Suprapubic skin (tissue), 4 donors: ENCODE results near the gene FBXO17.

Experiments
- EP300 ChIP-seq: sonication (generic); formaldehyde crosslinking; IDR thresholded peaks from one replicate; pipeline ENCODE4 v1.6.1; 2017; ENCODE audit warnings: antibody characterized with exemption
- POLR2AphosphoS5 ChIP-seq, 3 donors: sonication (generic); formaldehyde crosslinking; IDR thresholded peaks; one replicate each; pipeline ENCODE4 v1.6.1; 2017; ENCODE audit warnings: antibody characterized with exemption in 3 of 3

DNA sequence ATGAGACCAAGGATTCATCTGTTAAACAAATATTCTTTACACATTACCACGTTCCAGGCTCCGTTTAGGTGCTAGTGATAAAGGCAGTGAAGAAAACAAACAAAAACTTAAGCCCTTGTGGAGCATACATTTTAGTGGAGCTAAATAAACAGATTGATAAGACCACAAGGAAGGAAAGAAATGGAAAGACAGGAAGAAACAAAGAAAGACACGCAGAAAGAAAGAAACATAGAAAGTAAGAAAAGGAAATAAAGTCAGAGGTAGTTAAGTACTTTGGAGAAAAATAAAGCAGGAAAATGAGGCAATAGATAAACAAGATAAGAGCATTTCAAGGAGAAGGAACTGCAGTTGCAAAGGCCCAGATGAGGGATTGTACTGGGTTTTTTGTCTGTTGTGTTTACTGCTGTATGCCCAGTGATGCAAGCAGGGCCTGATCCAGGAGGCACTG, 74.8 kb downstream of the FBXO17 start:
- TF ChIP-seq POLR2AphosphoS5 (IDR thresholded peaks at IDR 0.05) = no peak
- TF ChIP-seq EP300 = no peak
